IMR-90 (cell line): ENCODE measurements around the gene SOWAHD. TPM values are rescaled to one million over a fixed set of nuclear protein-coding genes. Genes with fewer than 3 reads are reported as not detected.

Experiments used
- ATAC-seq: fragments of 200-7000 bp; cut with Tn5 transposase; 2 replicates; pipeline ENCODE4 v1.9.1; 2020; ENCODE audit warnings: low read depth, mild to moderate bottlenecking, moderate library complexity
- BruUV-seq: library from RNA; stranded (reverse); fragments of 400-500 nt; replicated peaks from 2 replicates; lab custom pipeline; 2021; lab: Mats Ljungman, UMichigan
- CTCF ChIA-PET: fragments of 300-600 bp; formaldehyde crosslinking; extraction: SDS; loops from one replicate; lab custom pipeline; 2021; ENCODE audit warnings: antibody characterized with exemption; lab: Yijun Ruan, JAX
- POLR2A ChIA-PET: fragments of 300-600 bp; sonication (Branson Sonifier 250); formaldehyde crosslinking; loops from one replicate; lab custom pipeline; 2022; ENCODE audit warnings: antibody characterized with exemption; ENCODE audit not compliant: unreplicated experiment; lab: Charles Lee
- DNase-seq: peaks from one replicate; pipeline ENCODE4 v3.0.0; 2013
- H2AFZ ChIP-seq: replicated peaks from 2 replicates; pipeline ENCODE3; 2013; ENCODE audit warnings: low read length, mild to moderate bottlenecking; ENCODE audit not compliant: poor library complexity
- H2AK5ac ChIP-seq: 2 replicates; pipeline ENCODE4 v1.6.1; 2013; ENCODE audit warnings: low read depth, low read length, inconsistent platforms
- H2AK9ac ChIP-seq: replicated peaks from 2 replicates; pipeline ENCODE3; 2013; ENCODE audit warnings: mild to moderate bottlenecking, low read depth, low read length, moderate library complexity; ENCODE audit not compliant: poor library complexity
- H2BK120ac ChIP-seq: 2 replicates; pipeline ENCODE4 v1.6.1; 2013; ENCODE audit warnings: low read depth, low read length, inconsistent platforms
- H2BK15ac ChIP-seq: 3 replicates; pipeline ENCODE4 v1.6.1; 2013; ENCODE audit warnings: low read depth, low read length, inconsistent platforms
- H2BK20ac ChIP-seq: 2 replicates; pipeline ENCODE4 v1.6.1; 2013; ENCODE audit warnings: low read depth, mild to moderate bottlenecking, inconsistent platforms, low read length, moderate library complexity
- H2BK5ac ChIP-seq: 2 replicates; pipeline ENCODE4 v1.6.1; 2013; ENCODE audit warnings: mild to moderate bottlenecking, low read depth, low read length, inconsistent platforms; ENCODE audit not compliant: poor library complexity, severe bottlenecking
- H3K14ac ChIP-seq: replicated peaks from 2 replicates; pipeline ENCODE4 v1.6.1; 2013; ENCODE audit warnings: low read depth, low read length, inconsistent platforms
- H3K18ac ChIP-seq: 2 replicates; pipeline ENCODE4 v1.6.1; 2013; ENCODE audit warnings: low read depth, low read length, control low read depth
- H3K23ac ChIP-seq: 2 replicates; pipeline ENCODE4 v1.6.1; 2013; ENCODE audit warnings: low read depth, low read length, inconsistent platforms
- H3K27ac ChIP-seq: 2 replicates; pipeline ENCODE4 v1.5.1; 2013; ENCODE audit warnings: mild to moderate bottlenecking, control low read depth, low read length; ENCODE audit not compliant: insufficient read depth
- H3K27me3 ChIP-seq: 2 replicates; pipeline ENCODE4 v1.6.1; 2013; ENCODE audit warnings: low read length; ENCODE audit not compliant: control insufficient read depth, insufficient read depth
- H3K36me3 ChIP-seq: 2 replicates; pipeline ENCODE4 v1.6.1; 2013; ENCODE audit warnings: low read length, mixed read lengths; ENCODE audit not compliant: control insufficient read depth, insufficient read depth
- H3K4ac ChIP-seq: 2 replicates; pipeline ENCODE4 v1.6.1; 2013; ENCODE audit warnings: low read depth, low read length, inconsistent platforms
- H3K4me1 ChIP-seq: 2 replicates; pipeline ENCODE4 v1.6.1; 2013; ENCODE audit warnings: low read length, mixed read lengths; ENCODE audit not compliant: control insufficient read depth, insufficient read depth
- H3K4me2 ChIP-seq: 2 replicates; pipeline ENCODE4 v1.6.1; 2013; ENCODE audit warnings: low read depth, mild to moderate bottlenecking, control low read depth, low read length, moderate library complexity
- H3K4me3 ChIP-seq: 2 replicates; pipeline ENCODE4 v1.5.1; 2013; ENCODE audit warnings: low read depth, mild to moderate bottlenecking, control low read depth, low read length, moderate library complexity; ENCODE audit not compliant: insufficient read depth
- H3K56ac ChIP-seq: 2 replicates; pipeline ENCODE4 v1.6.1; 2013; ENCODE audit warnings: low read length, inconsistent platforms; ENCODE audit not compliant: insufficient read depth; ENCODE audit errors: extremely low read depth
- H3K79me1 ChIP-seq, 2 experiments: 2 replicates each; pipeline ENCODE4 v1.6.1; 2013; ENCODE audit warnings: low read length in 2 of 2, inconsistent platforms in 1 of 2, low read depth in 1 of 2
- H3K9ac ChIP-seq: 2 replicates; pipeline ENCODE4 v1.6.1; 2013; ENCODE audit warnings: low read depth, low read length, control low read depth
- H3K9me1 ChIP-seq: 2 replicates; pipeline ENCODE4 v1.6.1; 2013; ENCODE audit warnings: low read length, inconsistent platforms; ENCODE audit not compliant: insufficient read depth
- H3K9me3 ChIP-seq: 2 replicates; pipeline ENCODE4 v1.6.1; 2013; ENCODE audit warnings: low read length; ENCODE audit not compliant: control insufficient read depth, insufficient read depth
- H4K20me1 ChIP-seq: 2 replicates; pipeline ENCODE4 v1.6.1; 2013; ENCODE audit warnings: low read length, inconsistent platforms; ENCODE audit not compliant: insufficient read depth
- H4K5ac ChIP-seq: 2 replicates; pipeline ENCODE4 v1.6.1; 2013; ENCODE audit warnings: mild to moderate bottlenecking, low read depth, low read length, control low read depth
- H4K8ac ChIP-seq, 2 experiments: 2 replicates each; pipeline ENCODE4 v1.6.1; 2013; ENCODE audit warnings: low read depth in 2 of 2, low read length in 2 of 2, control low read depth in 1 of 2, inconsistent platforms in 1 of 2
- H4K91ac ChIP-seq: 2 replicates; pipeline ENCODE4 v1.6.1; 2013; ENCODE audit warnings: low read depth, low read length, inconsistent platforms; ENCODE audit not compliant: insufficient read depth
- BHLHE40 ChIP-seq: fragments of 150-350 bp; IDR thresholded peaks from 2 replicates; pipeline ENCODE4 v1.6.1; 2016; ENCODE audit warnings: mild to moderate bottlenecking, low read depth, low read length
- CEBPB ChIP-seq: IDR thresholded peaks from 2 replicates; pipeline ENCODE4 v1.6.1; 2012; ENCODE audit warnings: low read depth, low read length, improper control_type of control experiment
- CHD1 ChIP-seq: IDR thresholded peaks from 2 replicates; pipeline ENCODE4 v1.6.1; 2012; ENCODE audit warnings: low read depth, low read length, improper control_type of control experiment
- CTCF ChIP-seq: conservative IDR thresholded peaks from 2 replicates; pipeline ENCODE4 v1.5.1; 2012; ENCODE audit warnings: mild to moderate bottlenecking, low read depth, low read length, improper control_type of control experiment
- ELK1 ChIP-seq: fragments of 150-350 bp; IDR thresholded peaks from 2 replicates; pipeline ENCODE4 v1.6.1; 2016; ENCODE audit warnings: low read depth, mild to moderate bottlenecking, low read length, moderate library complexity, borderline replicate concordance
- FOS ChIP-seq: fragments of 150-350 bp; IDR thresholded peaks from 2 replicates; pipeline ENCODE4 v1.6.1; 2016; ENCODE audit warnings: low read depth, low read length
- MAFK ChIP-seq: IDR thresholded peaks from 2 replicates; pipeline ENCODE4 v1.6.1; 2012; ENCODE audit warnings: low read depth, low read length, improper control_type of control experiment
- MAZ ChIP-seq: IDR thresholded peaks from 2 replicates; pipeline ENCODE4 v1.6.1; 2012; ENCODE audit warnings: low read depth, mild to moderate bottlenecking, low read length, improper control_type of control experiment, moderate library complexity, borderline replicate concordance
- MXI1 ChIP-seq: IDR thresholded peaks from 2 replicates; pipeline ENCODE4 v1.6.1; 2012; ENCODE audit warnings: low read depth, mild to moderate bottlenecking, low read length, moderate library complexity, borderline replicate concordance
- NFE2L2 ChIP-seq: fragments of 150-350 bp; IDR thresholded peaks from 2 replicates; pipeline ENCODE4 v1.6.1; 2016; ENCODE audit warnings: low read depth, mild to moderate bottlenecking, low read length
- POLR2A ChIP-seq: IDR thresholded peaks from 2 replicates; pipeline ENCODE4 v1.6.1; 2012; ENCODE audit warnings: mild to moderate bottlenecking, low read depth, low read length
- RAD21 ChIP-seq: IDR thresholded peaks from 2 replicates; pipeline ENCODE4 v1.6.1; 2012; ENCODE audit warnings: low read length, improper control_type of control experiment
- RCOR1 ChIP-seq: IDR thresholded peaks from 2 replicates; pipeline ENCODE4 v1.6.1; 2012; ENCODE audit warnings: mild to moderate bottlenecking, low read length, improper control_type of control experiment; ENCODE audit not compliant: insufficient replicate concordance
- RFX5 ChIP-seq: IDR thresholded peaks from 2 replicates; pipeline ENCODE4 v1.8.0; 2012; ENCODE audit warnings: low read depth, mild to moderate bottlenecking, low read length, moderate library complexity
- SMC3 ChIP-seq: fragments of 150-350 bp; IDR thresholded peaks from 2 replicates; pipeline ENCODE4 v1.6.1; 2016; ENCODE audit warnings: low read depth, mild to moderate bottlenecking, antibody characterized with exemption, low read length, moderate library complexity
- USF2 ChIP-seq: fragments of 150-350 bp; IDR thresholded peaks from 2 replicates; pipeline ENCODE4 v1.6.1; 2017; ENCODE audit warnings: mild to moderate bottlenecking, antibody characterized with exemption, low read length, low read depth
- WGBS, 2 experiments: methylation state at CpG; one replicate each; pipeline versions ENCODE4 v1.1.5 to v1.1.7; 2013; ENCODE audit warnings: missing lambda C conversion rate in 2 of 2; ENCODE audit not compliant: insufficient read length in 1 of 2; ENCODE audit errors: extremely low coverage in 2 of 2; 5-methylcytosine and 5-hydroxymethylcytosine counted together
- dilution Hi-C: fragments of 300-500 bp; cut with HindIII; formaldehyde crosslinking; loops from one replicate; pipeline ENCODE4 v1.14.3; 2018; ENCODE audit warnings: low sequenced_read_pairs; ENCODE audit not compliant: unreplicated experiment
- in situ Hi-C: fragments of 300-500 bp; cut with MboI; formaldehyde crosslinking; loops from 3 replicates; pipeline ENCODE4 v1.14.3; 2019; ENCODE audit warnings: low sequenced_read_pairs, inconsistent platforms, mixed read lengths
- intact Hi-C: fragments of 100-400 bp; cut with micrococcal nuclease; formaldehyde crosslinking; loops from 2 replicates; pipeline ENCODE4 v1.10.0; 2022
- polyA plus RNA-seq, 3 experiments: library from polyadenylated mRNA; depleted of rRNA; stranded (reverse); fragments of >200 nt; gene quantifications; 2 replicates each; pipeline ENCODE4 v1.2.3, GENCODE V29; 2012; ENCODE audit warnings: low replicate concordance in 1 of 3
- total RNA-seq: library from RNA; depleted of rRNA; stranded (reverse); fragments of >200 nt; gene quantifications from 2 replicates; pipeline ENCODE4 v1.2.3, GENCODE V29; 2012

The SOWAHD gene
- total and polyA plus RNA-seq, 2 of the 4 experiments (the other 2 are of a cell fraction), result 0.17 to 0.18 TPM

- Histone ChIP-seq H3K9me1 (no peaks in the 10 kb centered on the region), H2BK20ac (no peak overlapping the region), H3K4me3 (no peak overlapping the region), H3K27me3 (no peaks in the 10 kb centered on the region), H3K9me3 (no peaks in the 10 kb centered on the region), H2BK120ac (no peak overlapping the region), H3K18ac (no peak overlapping the region), H4K91ac (no peak overlapping the region), H2BK15ac (no peak overlapping the region), H3K56ac (no peak overlapping the region), H4K20me1 (peaks cover 53% of the 10 kb centered on the region), H3K4me2 (no peak overlapping the region), H3K4ac (no peak overlapping the region), H2AK5ac (no peak overlapping the region), H2AFZ (no peak overlapping the region), H3K4me1 (no peaks in the 10 kb centered on the region), H3K9ac (no peak overlapping the region), H4K8ac (no peak overlapping the region), H2AK9ac (no peak overlapping the region), H4K5ac (no peak overlapping the region), H2BK5ac (no peak overlapping the region), H3K79me1 (no peaks in the 10 kb centered on the region; a peak in 1 of 4 replicates), H3K27ac (no peak overlapping the region), H3K36me3 (peaks cover 9% of the 10 kb centered on the region), H3K23ac (no peak overlapping the region), H3K14ac (no peak overlapping the region)
- in situ Hi-C loops (no loop called here), dilution Hi-C loops (no loop called here), intact Hi-C loops (loop anchor here (5.0 kb wide), 1 partner anchor 266 kb away; no protein-coding TSS in a partner anchor)
- TF ChIP-seq FOS, result no peak
- TF ChIP-seq USF2, result no peak
- TF ChIP-seq CHD1, result no peak
- no peak for TF ChIP-seq NFE2L2
- TF ChIP-seq MAFK, result no peak
- TF ChIP-seq MXI1, result no peak
- no peak for TF ChIP-seq SMC3
- TF ChIP-seq ELK1, result no peak
- TF ChIP-seq CTCF, result no peak
- no peak for TF ChIP-seq BHLHE40
- TF ChIP-seq CEBPB, result no peak
- TF ChIP-seq RFX5, result no peak
- no peak for TF ChIP-seq RCOR1
- TF ChIP-seq POLR2A, result no peak
- no peak for TF ChIP-seq RAD21
- no peak for TF ChIP-seq MAZ
- 94% methylated on average over 3 of the region's 5 CpGs; no CpG with 5 or more reads in 1 of the 2 experiments for WGBS, 2 experiments
- ChIA-PET CTCF (no interaction called here), POLR2A (no interaction called here)
- ATAC-seq (no peak), DNase-seq (no peak)
- no TSS peak for BruUV-seq
These were observed 24.6 kb downstream of the SOWAHD start for GRCh38 chrX:119783026-119783425.
